Left lobe of liver (tissue), 2 donors: ENCODE data around the gene TGFB1I1. TPM values are rescaled to one million over a fixed set of nuclear protein-coding genes. Genes with fewer than 3 reads are reported as not detected.
A peak's percentile ranks its signal among the peaks of the same experiment; 100 is the strongest.
"Not testable (repeated sequence)": the region's sequence is repeated elsewhere in the genome, so short reads cannot be mapped to it uniquely, and the experiment has no call there.

Experiments
- ATAC-seq: fragments of 200-7000 bp; cut with Tn5 transposase; one replicate; pipeline ENCODE4 v1.9.1; 2020; ENCODE audit warnings: mild to moderate bottlenecking, moderate library complexity
- DNase-seq: peaks from one replicate; pipeline ENCODE4 v3.0.0-alpha.2; 2020; ENCODE audit warnings: low spot score
- total RNA-seq: library from RNA; stranded (reverse); gene quantifications from one replicate; pipeline ENCODE4 v1.2.1, GENCODE V29; 2021
- donor health status: DM: no; HTN: no; CAD: no; lungs with moderate emphysema.
- donor health status: DM: no; HTN: yes; CAD: no.

TGFB1I1 gene
- total RNA-seq, 1 donor from 2014 or later = 3.1 TPM

DNA sequence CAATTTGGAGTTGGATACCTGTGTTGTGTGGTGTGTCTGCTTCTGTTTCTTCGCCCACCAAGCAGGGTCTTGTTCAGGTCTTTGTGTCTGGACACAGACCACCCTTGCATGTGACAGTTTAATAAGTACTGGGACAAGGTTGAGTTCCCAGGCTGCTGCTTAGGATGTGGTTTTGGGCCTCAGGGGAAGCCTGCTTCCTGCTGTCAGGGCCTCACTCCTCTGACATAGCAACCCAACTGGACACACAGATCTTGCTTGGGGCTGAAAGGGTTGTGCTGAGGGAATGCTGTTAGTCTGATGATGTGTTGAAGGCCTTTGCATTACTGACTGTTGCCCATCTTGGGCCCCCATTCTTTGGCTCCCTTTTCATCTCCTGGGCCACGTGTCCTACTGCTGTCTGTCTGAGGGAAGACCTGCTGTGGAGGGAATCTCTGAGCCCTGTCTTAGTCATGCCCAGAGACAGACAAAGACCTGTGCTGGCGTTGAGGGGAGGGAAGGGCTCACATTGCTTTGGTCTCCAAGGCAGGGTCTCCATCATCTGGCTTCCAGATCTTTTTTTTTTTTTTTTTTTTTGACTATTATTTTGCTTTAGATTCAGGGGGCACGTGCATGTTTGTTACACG, 4.7 kb upstream of the TGFB1I1 start:
- no peak for ATAC-seq
- no peak for DNase-seq

DNA sequence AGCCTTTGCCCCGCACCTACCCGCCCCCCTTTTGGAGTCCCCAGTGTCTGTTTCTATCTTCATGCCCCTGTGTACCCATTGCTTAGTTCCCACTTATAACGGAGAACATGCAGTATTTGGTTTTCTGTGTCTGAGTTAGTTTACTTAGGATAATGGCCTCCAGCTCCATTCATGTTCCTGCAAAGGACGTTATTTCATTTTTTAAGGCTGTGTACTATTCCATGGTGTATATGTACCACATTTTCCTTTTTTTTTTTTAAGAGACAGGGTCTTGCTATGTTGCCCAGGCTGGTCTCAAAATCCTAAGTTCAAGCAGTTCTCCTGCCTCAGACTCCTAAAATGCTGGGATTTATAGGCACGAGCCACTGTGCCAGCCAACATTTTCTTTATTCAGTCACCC, 4.1 kb upstream of the TGFB1I1 start:
- ATAC-seq (no peak), DNase-seq (no peak)

DNA sequence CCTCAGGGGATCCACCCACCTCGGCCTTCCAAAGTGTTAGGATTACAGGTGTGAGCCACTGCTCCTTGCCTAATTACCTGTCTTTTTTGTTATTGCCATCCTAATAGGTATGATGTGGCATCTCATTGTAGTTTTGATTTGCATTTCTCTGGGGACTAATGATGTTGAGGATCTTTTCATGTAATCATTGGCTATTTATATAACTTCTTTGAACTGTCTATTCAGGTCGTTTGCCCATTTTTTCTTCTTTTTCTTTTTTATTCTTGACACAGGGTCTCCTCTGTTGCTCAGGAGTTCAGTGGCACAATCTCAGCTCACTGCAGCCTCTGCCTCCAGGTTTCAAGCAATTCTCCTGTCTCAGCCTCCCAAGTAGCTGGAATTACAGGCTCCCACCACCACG, 1.3 kb upstream of the TGFB1I1 start:
- DNase-seq = no peak
- no peak for ATAC-seq

DNA sequence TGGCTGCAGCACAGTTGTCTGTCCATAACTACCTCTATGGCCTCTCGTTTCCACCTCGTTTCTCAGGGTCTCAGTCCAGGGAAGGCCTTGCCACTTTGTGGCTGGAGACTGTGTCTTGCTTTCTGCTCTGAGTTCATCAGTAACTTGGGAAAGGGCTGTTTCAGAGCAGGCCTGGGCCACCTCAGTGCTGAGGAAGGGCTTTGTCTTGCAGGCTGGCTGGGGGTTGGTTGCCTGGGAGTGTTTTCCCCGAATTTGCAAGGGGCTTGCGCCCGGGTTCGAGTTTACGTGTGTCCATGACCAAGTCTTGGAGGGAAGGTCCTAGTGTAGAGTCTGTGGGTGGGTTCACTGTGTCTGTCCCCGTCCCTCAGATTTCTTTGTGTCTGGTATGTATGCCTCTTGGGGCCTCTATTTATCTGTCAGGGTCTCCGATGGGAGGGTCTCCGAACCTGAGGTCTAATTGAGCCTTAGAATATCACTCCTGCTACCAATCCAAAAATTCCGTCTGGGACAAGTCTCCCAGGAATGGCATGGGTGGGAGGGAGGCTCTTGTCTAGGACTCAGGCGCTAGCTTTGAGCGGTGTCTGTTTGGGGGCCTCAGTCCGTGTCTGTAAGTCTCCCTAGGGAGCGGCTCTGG, 594 bp upstream of the TGFB1I1 start:
- DNase-seq (no peak), ATAC-seq (no peak)

DNA sequence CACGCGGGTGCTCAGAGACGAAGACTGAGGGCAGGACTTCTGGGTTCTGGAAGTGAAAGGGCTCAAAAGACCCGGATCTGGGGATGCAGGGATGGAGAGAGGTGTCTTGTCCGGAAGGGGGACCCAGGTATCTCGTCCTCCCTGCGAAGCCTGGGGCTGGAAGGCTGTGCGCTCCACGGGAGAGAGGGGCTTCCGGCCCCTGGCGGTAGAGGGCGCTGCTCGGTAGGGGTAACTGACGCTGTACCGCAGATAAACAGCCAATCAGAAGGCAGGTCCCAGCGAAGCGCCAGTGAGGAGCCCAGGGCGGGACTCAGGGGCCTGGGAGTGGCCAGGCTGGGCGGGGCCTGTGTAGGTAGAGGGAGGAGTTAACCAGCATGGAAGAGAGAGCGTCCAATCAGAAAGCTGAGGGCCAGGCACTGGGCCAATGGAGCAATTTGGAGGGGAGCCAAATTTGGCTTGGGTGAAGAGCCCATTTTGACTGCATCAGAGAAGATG, 804 bp downstream of the TGFB1I1 start:
- ATAC-seq (peak; percentile 66), DNase-seq (peak; percentile 88)

DNA sequence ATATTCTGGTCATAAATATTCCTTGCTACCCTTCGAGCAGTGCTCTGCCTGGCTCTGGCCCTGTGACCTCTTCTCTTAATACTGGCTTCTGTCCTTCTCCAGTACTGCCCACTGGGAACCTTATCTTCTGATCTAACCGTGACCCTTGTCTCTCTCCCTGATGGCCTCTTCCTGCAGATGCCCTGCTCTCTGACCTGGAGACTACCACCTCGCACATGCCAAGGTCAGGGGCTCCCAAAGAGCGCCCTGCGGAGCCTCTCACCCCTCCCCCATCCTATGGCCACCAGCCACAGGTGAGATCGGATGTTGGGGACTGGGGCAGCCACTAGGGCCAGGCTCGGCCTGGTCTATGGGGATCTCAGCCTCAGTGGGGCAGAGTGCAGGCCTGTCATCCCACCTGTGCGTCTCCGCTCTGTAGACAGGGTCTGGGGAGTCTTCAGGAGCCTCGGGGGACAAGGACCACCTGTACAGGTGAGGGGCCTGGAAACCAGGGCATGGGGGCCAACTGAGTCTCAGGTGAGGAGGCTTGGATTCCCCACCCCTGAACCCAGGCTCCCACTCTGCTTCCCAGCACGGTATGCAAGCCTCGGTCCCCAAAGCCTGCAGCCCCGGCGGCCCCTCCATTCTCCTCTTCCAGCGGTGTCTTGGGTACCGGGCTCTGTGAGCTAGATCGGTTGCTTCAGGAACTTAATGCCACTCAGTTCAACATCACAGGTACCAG, 1.5 kb downstream of the TGFB1I1 start:
- no peak for DNase-seq
- no peak for ATAC-seq

DNA sequence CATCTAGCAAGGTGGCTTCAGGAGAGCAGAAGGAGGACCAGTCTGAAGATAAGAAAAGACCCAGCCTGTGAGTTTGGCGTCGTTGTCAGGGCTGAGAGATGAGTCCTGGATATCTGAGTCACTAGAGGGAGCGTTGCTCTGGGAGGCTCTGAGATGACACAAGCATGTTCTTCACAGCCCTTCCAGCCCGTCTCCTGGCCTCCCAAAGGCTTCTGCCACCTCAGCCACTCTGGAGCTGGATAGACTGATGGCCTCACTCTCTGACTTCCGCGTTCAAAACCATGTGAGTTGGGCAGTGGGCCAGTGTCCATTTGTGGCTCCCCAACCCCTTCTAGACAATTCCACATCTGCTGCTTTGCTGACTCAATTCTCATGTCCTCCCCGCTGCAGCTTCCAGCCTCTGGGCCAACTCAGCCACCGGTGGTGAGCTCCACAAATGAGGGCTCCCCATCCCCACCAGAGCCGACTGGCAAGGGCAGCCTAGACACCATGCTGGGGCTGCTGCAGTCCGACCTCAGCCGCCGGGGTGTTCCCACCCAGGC, 2.3 kb downstream of the TGFB1I1 start:
- DNase-seq (no peak), ATAC-seq (no peak)

DNA sequence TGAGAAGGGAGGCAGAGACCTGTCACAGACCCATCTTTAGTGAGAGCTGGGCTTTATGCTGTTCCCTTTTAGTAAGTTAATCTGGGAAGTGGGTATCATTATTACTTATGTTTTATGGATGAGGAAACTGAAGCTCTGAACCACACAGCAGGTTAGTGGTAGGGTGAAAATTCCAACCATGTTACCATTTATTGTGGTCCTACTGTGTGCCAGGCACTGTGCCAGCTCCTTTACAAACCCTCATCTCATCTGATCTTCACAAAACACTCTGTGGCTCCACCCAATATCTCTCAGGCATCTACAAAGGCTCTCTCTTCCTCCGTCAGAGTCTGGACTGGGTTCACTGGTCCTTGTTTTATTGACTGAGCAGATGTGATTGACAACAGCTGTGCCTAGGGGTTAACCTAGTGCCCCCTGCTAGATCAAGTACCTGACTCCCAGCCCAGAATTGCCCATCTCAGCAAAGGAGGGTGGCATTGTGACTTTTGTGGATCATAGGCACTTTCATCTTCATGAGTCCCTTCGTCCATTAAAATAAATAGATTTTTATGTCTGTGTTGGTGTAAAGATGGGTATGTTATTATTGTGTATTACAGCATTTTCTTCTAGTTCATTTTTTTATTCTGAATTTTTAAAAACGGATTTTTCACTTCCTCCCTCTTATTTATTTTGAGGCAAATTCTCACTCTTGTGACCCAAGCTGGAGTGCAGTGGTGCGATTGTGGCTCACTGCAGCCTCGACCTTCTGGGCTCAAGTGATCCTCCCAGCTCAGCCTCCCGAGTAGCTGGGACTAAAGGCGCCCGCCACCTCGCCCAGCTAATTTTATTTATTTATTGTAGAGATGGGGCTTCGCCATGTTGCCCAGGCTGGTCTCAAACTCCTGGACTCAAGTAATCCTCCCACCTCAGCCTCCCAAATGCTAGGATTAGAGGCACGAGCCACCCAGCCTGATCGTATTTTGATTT, 3.1 kb downstream of the TGFB1I1 start:
- no peak for DNase-seq

DNA sequence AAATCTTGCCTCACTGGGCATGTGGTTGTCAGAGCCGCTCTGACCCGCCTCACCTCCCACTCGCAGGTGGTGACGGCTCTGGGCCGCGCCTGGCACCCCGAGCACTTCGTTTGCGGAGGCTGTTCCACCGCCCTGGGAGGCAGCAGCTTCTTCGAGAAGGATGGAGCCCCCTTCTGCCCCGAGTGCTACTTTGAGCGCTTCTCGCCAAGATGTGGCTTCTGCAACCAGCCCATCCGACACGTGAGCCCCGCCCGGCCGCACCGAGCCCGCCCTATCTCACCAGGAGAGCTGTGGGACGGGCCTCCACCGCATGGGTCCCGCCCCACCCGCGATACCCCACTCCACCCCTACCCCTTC, 4.0 kb downstream of the TGFB1I1 start:
- ATAC-seq = no peak
- DNase-seq = no peak

More for the DNA sequence above, 3.1 kb downstream of the TGFB1I1 start:
- no peak for ATAC-seq

DNA sequence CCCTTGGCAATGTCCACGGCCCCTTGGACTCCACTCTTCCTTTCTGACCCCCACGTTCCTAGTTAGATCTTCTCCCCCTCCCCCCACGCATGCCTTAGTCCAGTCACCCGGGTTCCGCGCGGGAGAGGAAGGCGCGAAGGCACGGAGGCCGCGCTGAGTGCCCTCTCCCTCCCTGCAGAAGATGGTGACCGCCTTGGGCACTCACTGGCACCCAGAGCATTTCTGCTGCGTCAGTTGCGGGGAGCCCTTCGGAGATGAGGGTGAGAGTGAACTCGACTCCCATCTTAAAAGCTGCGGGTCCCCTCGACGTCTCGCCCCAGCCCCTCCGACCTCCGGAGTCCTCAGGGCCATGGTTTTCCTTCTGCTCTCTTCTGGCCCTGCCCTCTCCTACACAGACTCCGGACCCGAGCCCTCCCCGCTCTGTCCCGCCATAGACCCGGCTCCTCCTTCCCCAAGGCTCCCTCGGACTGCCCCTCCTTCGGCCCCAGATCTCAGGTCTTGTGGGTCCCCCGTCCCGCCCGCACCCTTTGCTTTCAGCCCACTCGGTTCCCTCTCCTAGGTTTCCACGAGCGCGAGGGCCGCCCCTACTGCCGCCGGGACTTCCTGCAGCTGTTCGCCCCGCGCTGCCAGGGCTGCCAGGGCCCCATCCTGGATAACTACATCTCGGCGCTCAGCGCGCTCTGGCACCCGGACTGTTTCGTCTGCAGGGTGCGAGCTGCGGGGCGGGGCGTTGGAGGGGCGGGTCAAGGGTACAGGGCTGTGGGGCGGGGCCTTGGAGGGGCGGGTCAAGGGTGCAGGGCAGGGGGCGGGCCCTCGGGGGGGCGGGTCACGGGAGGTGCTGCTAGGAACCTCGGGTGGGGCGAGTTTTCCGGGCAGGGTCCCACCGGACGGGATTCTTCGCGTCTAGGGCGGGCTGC, 4.6 kb downstream of the TGFB1I1 start:
- peak; percentile 79 for ATAC-seq

DNA sequence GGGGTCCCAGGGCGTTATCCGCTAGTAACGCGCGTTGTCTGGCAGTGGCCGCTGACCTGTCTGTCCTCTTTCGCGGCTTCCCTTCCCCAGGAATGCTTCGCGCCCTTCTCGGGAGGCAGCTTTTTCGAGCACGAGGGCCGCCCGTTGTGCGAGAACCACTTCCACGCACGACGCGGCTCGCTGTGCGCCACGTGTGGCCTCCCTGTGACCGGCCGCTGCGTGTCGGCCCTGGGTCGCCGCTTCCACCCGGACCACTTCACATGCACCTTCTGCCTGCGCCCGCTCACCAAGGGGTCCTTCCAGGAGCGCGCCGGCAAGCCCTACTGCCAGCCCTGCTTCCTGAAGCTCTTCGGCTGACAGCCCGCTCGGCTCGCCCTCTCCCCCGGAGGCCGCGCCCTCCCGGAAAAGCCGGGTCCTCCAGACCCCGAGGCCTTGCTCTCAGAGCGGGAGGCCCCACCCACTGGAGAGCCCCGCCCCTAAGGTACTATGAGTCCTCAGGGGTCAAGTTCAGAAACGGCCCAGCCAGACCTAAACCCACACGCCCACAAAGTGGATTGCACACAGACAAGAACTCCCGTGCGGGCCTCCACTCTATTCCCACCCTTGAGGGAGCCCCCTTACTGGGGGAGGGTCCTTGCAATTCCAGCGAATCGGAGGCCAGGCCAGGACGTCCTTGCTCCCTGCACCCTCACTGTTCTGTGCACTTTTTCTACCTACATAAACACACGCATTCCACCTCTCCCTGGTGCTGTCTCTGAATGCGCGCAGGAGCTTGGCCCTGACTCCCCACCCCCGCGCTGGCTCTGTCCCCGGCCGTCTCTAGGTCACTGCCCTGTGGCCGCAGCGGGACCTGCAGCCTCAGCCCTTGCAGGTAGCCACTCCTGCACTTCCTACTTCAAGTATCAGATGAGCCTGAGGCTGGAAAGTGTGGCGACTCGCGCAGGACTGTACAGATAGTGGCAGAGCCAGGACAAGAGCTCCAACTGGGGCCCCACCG, 5.6 kb downstream of the TGFB1I1 start:
- DNase-seq = peak; percentile 93
- peak; percentile 81 for ATAC-seq

More for the DNA sequence above, 4.6 kb downstream of the TGFB1I1 start:
- peak; percentile 92 for DNase-seq

DNA sequence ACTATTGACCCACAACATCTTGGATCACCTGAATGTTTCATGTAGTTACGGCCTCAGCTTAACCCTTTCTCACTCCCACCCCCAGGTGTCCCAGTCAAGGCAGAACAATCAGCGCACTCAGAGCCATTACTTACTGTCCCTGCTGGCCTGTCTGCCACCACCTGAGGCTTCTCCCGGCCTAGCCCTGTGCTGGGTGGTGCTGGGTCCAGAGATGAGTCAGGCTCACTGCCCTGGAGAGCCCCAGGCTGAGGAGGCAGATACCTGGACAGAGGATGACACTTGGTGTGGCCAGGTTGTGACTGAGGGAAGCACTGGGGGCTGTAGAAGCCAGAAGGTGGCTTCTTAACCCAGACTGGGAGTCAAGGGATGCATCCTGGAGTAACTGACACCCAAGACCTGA, 7.0 kb downstream of the TGFB1I1 start:
- DNase-seq (no peak), ATAC-seq (no peak)

DNA sequence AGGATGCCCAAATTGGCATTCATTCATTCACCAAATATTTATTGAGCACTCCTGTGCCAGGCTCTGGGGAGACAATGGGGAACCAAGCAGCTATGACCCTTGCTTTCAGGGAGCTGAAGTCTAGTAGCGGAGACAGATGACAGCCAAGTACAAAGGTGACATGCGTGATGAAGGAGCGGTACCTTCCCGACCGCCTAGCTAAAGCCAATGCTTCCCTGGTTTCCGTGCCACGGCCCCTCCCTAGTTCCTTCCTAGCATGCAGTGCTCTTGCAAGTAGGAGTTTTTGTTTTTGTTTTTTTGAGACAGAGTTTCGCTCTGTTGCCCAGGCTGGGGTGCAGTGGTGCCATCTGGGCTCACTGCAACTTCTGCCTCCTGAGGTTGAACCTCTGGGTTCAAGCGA, 7.8 kb downstream of the TGFB1I1 start:
- DNase-seq (no peak), ATAC-seq (no peak)

DNA sequence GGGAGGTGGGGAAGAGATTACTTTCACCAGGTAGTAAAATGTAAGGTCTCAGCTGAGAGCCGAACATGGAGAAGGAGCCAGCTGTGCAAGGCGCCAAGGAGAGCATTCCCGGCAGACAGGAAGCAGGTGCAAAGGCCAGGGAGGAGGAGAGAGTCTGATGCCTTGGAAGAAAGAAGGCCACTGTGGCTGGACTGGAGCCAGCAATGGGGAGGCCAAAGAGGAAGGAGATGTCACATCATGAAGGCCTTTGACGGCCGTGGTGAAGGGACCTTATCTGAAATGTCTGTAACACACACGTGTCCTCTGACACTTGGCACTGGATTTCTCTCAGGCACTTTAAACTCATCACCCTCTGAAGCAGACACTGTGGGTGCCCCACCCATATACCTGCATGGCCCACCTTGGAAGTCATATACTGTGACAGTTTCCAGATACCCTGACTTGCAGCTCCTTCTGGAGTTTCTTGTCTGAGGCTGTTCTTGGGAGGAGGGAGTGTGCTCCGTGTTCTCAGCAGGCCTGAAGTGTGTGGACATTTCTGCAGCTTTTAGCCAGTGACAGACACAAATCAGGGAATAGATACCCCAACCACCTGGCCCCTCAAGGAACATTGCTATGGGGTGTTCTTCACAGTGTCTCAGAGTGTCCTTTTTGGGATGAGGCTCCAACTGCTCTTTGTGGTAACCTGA, 9.0 kb downstream of the TGFB1I1 start:
- no peak for ATAC-seq
- no peak for DNase-seq

DNA sequence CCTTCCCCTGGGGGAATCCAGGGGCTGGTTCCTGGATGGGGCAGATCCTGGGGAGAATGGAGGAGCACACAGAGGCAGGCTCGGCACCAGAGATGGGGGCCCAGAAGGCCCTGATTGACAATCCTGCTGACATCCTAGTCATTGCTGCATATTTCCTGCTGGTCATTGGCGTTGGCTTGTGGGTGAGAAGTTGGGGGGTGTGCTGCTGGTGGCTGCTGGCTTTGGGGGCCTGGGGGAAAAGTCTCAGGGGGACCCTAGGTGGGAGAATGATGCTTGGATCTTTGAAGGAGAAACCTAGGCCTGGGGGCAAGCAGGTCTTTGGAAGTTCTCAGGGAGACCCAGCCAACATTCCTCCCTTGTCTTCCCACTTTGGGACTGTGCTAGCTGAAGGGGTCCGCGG, 11.1 kb downstream of the TGFB1I1 start, which contains the start of gene SLC5A2:
Gene SLC5A2 (plus strand): TSS at position 43 of the 400 bp plus-strand sequence. CDS start 14 bp downstream, at position 57.
- DNase-seq = no peak
- ATAC-seq = no peak

DNA sequence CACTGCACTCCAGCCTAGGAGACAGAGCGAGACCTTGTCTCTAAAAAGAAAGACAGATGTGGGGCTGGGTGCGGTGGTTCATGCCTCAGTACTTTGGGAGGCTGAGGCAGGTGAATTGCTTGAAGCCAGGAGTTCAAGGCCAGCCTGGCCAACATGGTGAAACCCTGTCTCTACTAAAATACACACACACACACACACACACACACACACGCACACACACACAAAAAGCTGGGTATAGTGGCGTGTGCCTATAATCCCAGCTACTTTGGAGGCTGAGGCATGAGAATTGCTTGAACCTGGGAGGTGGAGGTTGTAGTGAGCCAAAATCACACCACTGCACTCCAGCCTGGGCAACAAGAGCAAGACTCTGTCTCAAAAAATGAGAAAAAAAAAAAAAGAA, 12.1 kb downstream of the TGFB1I1 start:
- not testable (repeated sequence) for ATAC-seq, DNase-seq

DNA sequence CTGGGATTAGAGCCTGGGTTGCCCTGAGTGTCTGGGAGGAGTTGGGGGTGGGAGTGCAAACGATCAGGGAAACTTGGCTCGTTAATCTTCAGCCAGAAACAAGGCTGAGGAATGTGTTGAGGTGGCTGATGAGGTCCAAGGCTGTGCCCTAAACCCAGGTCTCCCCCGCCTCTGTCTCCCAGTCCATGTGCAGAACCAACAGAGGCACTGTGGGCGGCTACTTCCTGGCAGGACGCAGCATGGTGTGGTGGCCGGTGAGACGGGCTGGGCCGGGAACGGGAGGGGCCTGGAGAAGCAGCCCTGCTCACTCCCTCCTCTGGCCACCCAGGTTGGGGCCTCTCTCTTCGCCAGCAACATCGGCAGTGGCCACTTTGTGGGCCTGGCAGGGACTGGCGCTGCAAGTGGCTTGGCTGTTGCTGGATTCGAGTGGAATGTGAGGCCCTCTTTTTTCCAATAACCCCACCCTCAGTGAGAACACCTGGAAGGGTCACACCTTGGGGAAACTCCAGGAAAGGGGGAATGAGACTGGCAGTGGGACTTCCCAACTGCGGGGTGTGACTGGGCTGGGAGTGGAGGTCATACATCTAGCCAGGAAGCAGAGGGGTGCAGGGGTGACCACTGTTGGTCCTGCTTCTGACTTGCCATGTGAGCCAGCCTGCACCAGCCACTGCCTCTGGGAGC, 12.7 kb downstream of the TGFB1I1 start:
- no peak for ATAC-seq

More for the DNA sequence above, 12.7 kb downstream of the TGFB1I1 start:
- DNase-seq = no peak
